Fibroblast of skin of scalp (primary cell): ENCODE results near the gene FER1L5.

Experiments used
- DNase-seq: peaks from one replicate; pipeline ENCODE4 v3.0.0-alpha.2; 2013

The FER1L5 gene

GRCh38 chr2:96753661-96754282 lies 111.2 kb downstream of the FER1L5 start:
- no peak for DNase-seq

DNA sequence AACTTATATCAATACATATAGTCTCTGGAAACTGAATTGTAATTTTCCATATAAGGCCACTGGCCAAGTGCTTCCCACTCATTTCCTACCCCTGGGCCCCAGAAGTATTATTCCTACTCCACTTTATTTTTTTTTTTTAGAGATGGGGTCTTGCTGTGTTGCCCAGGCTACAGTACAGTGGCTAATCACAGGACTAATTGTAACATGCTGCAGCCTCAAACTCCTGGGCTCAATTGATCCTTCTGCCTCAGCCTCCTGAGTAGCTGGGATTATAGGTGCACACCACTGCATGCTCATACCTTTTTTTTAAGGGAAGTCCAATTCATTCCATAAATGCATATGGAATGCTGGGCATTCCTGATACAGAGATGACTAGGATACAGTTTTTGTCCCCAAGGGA lies 111.8 kb downstream of the FER1L5 start:
- DNase-seq: no peak
